ENCODE data around the gene SDK2.

- no peak for TF ChIP-seq CTCF (IDR thresholded peaks at IDR 0.05)
- no peak for TF ChIP-seq POLR2A (IDR thresholded peaks at IDR 0.05)
- TF ChIP-seq EP300 (IDR thresholded peaks at IDR 0.05) = no peak
- TF ChIP-seq POLR2AphosphoS5 (IDR thresholded peaks at IDR 0.05) = no peak
Observed at GRCh38 chr17:73324711-73325526, 319.3 kb downstream of the SDK2 start.
